Vagina (tissue), 2 donors: ENCODE results near the gene TNRC18.

Experiments used
- CTCF ChIP-seq, 3 experiments: fragments of 450-650 bp in 2 of 3; fragments of 200-600 bp in 1 of 3; sonication (generic) in 1 of 3; IDR thresholded peaks; one replicate each; pipeline ENCODE4 v1.5.1; 2017 to 2019; ENCODE audit warnings: antibody characterized with exemption in 3 of 3, mild to moderate bottlenecking in 2 of 3, moderate library complexity in 2 of 3
- POLR2A ChIP-seq, 2 donors: fragments of 450-650 bp; IDR thresholded peaks; one replicate each; pipeline ENCODE4 v1.6.1; 2017; ENCODE audit warnings: antibody characterized with exemption in 2 of 2, mild to moderate bottlenecking in 2 of 2, moderate library complexity in 2 of 2
- POLR2AphosphoS5 ChIP-seq, 2 donors: sonication (generic); formaldehyde crosslinking; IDR thresholded peaks; one replicate each; pipeline ENCODE4 v1.9.0; 2017; ENCODE audit warnings: antibody characterized with exemption in 2 of 2, mild to moderate bottlenecking in 2 of 2, low read depth in 1 of 2; ENCODE audit not compliant: insufficient read depth in 1 of 2

- no peak for TF ChIP-seq POLR2A (IDR thresholded peaks at IDR 0.05)
- TF ChIP-seq CTCF (IDR thresholded peaks at IDR 0.05), result no peak
- no peak for TF ChIP-seq POLR2AphosphoS5 (IDR thresholded peaks at IDR 0.05; ENCODE audit: insufficient read depth in 1 of 2, low read depth in 1 of 2)
Observed at GRCh38 chr7:5345171-5345570, 78.5 kb downstream of the TNRC18 start.
